ENCODE measurements around the gene SP110.
"Not testable (repeated sequence)": the region's sequence is repeated elsewhere in the genome, so short reads cannot be mapped to it uniquely, and the experiment has no call there.

SP110 gene

DNA sequence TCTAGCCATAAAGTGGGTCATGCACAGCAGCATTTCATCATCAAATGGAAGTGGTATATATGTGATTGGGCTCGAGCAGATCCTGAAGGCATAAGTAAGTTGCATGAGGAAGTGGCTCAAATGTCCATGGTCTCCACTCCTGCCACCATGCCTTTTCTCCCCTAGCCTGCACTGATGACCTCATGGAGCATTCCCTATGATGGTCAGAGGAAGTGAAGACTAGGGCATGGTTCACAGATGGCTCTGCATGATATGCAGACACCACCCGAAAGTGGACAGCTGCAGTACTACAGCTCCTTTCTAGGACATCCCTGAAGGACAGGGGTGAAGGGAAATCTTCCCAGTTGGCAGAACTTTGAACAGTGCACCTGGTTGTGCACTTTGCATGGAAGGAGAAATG is 99.4 kb downstream of the SP110 start:
- not testable (repeated sequence) for DNase-seq

DNA sequence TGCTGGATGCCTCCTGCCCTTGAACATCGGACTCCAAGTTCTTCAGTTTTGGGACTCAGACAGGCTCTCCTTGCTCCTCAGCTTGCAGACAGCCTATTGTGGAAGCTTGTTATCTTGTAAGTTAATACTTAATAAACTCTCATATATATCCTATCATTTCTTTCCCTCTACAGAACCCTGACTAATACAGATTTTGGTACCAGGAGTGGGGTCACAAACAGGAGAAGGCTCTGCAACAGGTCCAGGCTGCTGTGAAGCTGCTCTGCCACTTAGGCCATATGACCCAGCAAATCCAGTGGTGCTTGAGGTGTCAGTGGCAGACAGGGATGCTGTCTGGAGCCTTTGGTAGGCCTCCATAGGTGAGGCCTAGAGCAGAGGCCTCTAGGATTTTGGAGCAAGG is 100.0 kb downstream of the SP110 start:
- not testable (repeated sequence) for DNase-seq
